NCI-H82 (cell line): ENCODE measurements around the gene ERC1.
A peak's percentile ranks its signal among the peaks of the same experiment; 100 is the strongest.
"Not testable (repeated sequence)": the region's sequence is repeated elsewhere in the genome, so short reads cannot be mapped to it uniquely, and the experiment has no call there.

Source experiments
- DNase-seq: peaks from one replicate; lab custom pipeline; 2025; lab: John Stamatoyannopoulos, UW

ERC1 gene

DNA sequence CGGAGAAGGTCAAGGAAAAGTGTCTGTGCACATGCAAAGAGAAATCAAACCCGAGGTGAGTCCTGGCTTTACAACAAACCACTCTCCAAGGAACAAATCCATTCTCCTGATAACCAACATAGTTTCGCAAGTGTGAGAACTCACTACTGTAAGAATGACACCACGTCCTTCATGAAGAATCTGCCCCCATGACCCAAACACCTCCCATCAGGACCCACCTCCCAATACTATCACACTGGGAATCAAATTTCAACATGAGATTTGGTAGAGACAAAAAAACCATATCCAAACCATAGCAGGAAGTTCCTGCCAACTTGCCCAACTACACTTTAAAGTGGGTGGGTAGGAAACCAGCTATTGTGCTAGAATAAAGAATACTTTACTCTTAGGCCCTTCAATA lies 2.4 kb upstream of the ERC1 start:
- no peak for DNase-seq

DNA sequence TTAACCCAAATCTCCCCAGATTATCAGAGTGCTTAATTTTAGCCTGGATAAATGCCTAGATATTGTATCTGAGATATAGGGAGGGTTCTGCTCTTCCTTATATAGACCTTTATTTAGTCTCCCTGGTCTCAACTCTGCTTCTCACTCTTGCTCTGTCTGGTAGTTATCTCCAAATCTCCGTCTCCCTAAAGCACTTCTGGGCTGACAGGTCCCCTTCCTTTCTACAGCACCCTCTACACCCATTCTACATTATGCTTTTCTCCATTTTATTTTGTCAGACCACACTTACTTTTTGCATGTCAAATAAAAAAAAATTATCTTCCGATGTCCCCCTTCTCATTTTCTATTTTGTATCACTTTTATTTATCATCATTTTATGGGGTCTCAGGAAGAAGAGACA lies 2.0 kb upstream of the ERC1 start:
- DNase-seq = no peak

- DNase-seq = peak; percentile 89
These were observed 1.0 kb upstream of the ERC1 start for GRCh38 chr12:989751-990660.

DNA sequence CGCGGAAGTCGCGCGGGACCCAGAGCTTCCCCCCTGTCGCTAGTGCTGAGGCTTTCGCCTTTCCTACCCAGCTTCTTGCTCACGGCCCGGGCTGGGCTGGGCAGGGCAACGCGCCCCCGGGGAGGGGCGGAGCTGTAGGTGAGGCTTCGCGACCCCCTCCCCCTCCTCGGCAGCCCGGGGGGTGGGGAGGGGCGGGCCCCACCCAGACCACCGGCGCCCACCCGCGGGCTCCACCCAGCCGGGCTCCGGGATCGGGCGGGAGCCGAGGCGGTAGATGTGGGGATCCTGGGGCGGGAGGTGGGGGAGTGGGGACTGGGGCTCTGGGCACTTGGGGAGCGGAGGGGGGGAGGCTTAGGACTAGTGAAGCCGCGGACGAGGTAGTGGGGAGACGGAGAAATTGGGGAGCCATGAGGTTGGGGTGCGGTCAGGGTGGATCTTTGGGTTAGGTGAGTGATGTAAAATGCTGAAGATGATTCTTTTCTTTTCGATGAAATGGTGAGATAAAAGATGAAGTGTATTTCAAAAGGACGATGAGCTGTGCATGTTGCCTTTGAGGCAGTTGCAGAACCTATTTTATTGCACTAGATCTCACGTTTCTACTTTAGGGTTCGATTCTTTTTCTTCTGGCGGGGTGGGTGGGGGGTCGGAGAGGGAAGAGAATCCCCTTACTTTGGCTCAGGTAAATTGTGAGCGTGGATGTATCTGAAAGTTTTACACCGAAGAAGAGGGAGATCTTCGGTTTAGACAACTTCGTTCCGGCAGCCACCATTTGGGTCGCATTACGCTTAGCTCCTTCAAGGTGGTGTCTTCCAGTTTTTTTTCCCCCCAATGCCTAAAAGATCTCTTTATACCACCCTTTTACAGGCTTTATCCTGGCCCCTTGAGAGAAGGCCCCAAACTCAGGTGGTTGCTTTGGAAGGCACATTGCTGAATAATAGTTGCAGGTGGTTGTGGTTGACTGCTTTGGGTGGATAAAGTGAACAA lies 619 bp downstream of the ERC1 start:
- DNase-seq = peak; percentile 86

GRCh38 chr12:992647-993046 lies 1.6 kb downstream of the ERC1 start:
- no peak for DNase-seq

GRCh38 chr12:996881-997280 lies 5.9 kb downstream of the ERC1 start:
- DNase-seq = no peak

DNA sequence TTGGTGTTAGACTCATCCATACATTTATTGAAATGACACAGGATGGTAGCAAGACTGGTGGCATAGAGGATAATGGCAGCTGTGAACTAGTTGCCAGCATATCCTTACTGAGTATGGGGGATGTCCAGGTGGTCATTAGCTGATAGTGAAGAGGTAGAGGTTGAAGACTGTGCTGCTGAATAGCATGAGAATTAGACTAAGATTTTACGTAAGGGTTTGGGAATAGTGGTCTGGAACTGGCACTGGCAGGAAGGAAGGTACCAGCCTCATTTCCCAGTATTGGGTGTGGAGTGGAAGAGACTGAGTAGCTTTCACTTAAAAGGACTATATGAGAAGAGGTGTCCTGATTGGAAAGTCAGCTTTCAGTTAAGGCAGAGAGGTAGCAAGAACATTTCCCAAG lies 6.5 kb downstream of the ERC1 start:
- DNase-seq = no peak

GRCh38 chr12:998020-998874 lies 7.2 kb downstream of the ERC1 start:
- no peak for DNase-seq

- DNase-seq = not testable (repeated sequence)
These were observed 8.7 kb downstream of the ERC1 start for GRCh38 chr12:999736-1000135.

- DNase-seq = no peak
These were observed 10.5 kb downstream of the ERC1 start for GRCh38 chr12:1001507-1001906.

- no peak for DNase-seq
These were observed 12.7 kb downstream of the ERC1 start for GRCh38 chr12:1003600-1004271.

DNA sequence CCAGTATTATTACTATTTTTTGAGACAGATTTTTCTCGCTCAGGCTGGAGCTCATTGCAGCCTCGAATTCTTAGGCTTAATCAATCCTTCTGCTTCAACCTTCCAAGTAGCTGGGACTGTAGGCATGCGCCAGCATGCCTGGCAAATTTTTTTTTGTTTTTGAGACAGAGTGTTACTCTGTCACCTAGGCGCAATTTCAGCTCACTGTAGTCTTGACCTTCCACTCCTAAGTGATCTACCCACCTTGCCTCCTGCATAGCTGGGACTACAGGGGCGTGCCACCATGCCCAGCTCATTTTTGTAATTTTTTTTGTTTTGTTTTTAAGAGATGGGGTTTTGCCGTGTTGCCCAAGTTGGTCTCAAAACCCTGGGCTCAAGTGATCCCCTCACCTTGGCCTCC lies 15.2 kb downstream of the ERC1 start:
- no peak for DNase-seq

GRCh38 chr12:1007276-1007675 lies 16.3 kb downstream of the ERC1 start:
- DNase-seq = no peak

- no peak for DNase-seq
These were observed 17.0 kb downstream of the ERC1 start for GRCh38 chr12:1007994-1008393.

DNA sequence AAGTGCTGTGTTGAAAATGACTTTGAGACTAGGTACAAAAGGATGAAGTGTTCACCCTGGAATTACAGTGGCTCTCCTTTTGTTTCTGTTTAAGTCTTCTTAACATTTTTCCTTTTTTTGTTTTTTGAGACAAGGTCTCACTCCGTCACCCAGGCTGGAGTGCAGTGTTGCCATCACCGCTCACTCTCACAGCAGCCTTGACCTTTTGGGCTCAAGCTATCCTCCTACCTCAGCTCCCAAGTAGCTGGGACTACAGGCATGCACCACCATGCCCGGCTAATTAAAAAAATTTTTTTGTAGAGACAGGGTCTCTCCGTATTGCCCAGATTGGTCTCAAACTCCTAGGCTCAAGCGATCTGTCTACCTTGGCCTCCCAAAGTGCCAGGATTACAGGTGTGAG lies 20.1 kb downstream of the ERC1 start:
- DNase-seq = no peak

DNA sequence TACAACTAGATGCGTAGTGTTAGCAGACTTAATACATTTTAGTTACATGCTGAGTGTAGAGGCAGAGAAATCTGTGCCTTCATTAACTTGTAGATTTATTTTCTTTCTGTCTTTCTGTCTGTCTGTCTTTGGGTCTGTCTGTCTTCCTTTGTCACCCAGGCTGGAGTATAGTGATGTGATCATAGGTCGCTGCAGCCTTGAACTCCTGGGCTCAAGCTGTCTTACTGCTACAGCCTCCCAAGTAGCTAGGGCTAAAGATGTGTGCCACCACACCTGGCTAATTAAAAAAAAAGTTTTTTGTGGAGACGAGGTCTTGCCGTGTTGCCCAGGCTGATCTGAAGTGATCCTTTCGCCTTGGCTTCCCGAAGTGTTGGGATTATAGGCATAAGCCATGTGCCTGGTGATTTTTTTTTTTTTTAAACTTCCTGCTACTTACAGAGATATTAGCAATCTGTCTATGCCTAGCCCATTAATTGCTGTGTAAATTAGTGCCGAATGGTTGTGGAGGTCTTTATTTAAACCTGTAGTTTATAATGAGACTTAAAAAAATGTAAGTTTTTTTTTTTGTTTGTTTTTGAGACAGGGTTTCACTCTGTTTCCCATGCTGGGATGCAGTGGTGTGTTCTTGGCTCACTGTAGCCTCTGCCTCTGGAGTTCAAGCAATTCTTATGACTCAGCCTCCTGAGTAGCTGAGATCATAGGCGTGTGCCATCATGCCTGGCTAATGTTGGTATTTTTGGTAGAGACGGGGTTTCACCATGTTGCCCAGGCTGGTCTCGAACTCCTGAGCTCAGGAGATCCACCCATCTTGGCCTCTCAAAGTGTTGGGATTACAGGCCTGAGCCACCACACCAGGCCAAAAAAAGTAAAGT lies 22.8 kb downstream of the ERC1 start:
- peak; percentile 43 for DNase-seq

DNA sequence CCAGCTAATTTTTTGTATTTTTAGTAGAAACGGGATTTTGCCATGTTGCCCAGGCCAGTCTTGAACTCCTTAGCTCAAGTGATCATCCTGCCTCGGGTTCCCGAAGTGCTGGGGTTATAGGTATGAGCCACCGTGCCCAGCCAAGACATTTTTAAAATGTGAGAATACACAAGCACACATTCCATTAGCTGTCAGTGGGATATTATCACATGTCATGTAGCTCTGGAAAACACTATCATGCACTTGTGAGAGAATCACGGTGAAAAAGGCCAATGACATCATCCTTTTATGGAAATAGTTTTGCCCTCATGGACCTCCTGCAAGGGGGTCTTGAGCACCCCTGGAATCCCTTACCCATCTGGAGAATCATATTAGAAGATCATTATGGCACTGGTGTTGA lies 28.3 kb downstream of the ERC1 start:
- no peak for DNase-seq

- DNase-seq = no peak
These were observed 29.4 kb downstream of the ERC1 start for GRCh38 chr12:1020389-1020788.

- no peak for DNase-seq
These were observed 31.3 kb downstream of the ERC1 start for GRCh38 chr12:1022032-1022970.
